Raji (cell line): ENCODE data around the gene SPATA17.

ENCODE experiments used
- POLR2A ChIP-seq: IDR thresholded peaks from 2 replicates; pipeline ENCODE4 v1.6.1; 2011; ENCODE audit warnings: low read depth, low read length, control low read depth; ENCODE audit not compliant: insufficient read depth

Gene SPATA17

DNA sequence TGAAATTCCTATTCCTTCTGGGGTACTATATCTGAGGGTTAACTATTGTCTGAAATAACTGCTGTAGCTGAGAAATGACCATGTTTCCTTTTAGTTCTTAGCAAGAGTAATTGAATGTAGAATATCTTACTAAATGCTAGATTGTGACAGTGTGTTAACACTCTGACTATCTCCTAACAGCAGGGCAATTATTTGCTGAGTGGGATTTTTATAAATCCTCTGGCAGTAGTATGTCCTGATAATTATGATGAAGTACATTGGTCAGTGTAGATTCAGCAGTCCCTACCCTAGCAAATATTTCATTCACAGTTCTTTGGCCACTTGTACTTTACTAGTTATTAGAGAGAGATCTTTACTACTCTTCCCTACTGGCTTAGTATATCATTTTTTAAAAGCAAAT is 138.6 kb downstream of the SPATA17 start:
- no peak for TF ChIP-seq POLR2A

DNA sequence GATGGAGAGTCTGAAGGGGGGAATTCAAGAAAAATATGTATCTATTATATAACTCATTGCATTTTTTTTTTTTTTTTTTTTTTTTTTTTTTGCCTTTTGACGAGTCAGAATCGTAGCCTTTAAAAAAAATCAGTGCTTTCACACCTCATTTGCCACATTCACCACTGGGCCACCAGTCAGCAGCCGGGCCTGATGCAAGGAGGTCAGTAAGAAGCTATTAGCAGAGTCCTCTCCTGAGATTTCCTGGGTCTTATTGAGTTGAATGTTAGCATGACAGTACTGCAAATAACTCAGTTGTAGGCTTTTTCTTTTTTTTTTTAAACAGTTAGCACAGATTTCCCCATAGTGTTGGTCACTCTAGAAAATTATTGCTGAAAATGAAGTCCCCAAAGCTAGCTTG is 139.8 kb downstream of the SPATA17 start:
- TF ChIP-seq POLR2A = no peak

DNA sequence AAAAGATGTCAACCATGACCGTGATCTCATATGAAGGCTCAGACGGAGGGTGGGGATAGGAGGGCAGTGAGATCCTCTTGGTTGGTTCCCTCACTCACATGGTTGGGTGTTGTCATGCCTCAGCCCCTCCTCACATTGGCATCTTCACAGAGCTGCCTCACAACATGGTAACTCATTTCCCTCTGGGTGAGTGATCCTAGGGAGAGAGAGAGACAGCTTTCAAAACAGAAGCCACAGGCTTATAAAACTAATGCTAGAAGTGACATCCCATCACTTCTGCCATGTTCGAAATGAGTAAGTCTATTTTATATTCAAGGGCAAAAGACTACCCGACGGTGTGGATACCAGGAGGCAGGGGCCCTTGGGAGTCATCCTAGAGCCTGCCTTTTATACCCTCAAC is 145.5 kb downstream of the SPATA17 start:
- TF ChIP-seq POLR2A = no peak

DNA sequence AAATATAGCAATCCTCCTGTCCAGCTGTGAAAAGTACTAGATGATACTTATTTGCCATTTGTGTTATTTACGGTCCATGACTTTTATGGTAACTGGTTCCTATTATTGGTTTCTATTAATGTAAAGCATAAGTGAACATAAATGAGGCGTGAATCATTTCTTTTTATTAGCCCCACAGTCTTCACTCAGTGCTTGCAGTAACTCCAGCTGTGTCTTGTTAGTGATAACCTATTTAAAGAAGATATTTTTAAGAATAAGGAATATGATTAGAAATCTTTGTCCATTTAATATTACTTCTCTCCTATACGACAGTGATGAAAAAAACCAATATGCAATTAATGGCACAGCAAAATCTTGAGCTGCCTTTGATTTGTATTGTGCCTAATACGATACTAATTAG is 149.9 kb downstream of the SPATA17 start:
- no peak for TF ChIP-seq POLR2A

DNA sequence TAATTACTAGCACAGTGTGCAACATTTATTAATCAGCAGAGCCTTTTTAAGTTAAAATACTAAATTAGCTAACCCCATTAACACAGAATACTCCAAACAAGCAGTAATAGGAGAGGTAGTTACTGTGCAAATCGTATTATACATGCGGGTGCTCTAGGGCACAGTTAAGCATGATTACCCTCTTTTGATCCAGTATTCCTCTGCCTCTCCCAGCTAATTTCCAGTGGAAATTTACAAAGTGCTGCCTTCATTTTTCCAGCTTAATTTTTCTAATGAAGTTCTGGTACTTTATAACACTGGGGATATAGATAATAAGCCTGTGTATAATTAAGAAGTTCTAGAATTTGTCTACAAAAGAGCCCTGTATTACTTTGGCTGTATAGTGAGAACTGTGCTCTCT is 159.9 kb downstream of the SPATA17 start:
- TF ChIP-seq POLR2A = no peak

DNA sequence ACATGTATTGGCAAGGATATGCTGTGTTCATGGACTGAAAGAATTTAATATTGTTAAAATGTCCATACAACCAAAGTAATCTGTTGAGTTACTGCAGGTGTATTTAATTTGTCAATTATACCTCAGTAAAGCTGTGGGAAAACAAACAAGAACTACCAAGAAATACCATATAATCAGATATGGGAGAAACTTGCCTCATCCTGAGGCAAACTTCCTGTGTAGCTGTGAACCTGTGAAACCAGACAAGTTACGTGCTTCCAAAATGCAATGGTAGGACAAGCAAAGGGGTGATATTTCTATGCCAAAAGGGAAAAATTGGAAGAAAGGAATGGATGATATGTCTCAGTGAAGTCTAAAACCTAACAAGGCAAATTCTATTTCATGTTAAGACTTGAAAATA is 174.6 kb downstream of the SPATA17 start:
- no peak for TF ChIP-seq POLR2A

DNA sequence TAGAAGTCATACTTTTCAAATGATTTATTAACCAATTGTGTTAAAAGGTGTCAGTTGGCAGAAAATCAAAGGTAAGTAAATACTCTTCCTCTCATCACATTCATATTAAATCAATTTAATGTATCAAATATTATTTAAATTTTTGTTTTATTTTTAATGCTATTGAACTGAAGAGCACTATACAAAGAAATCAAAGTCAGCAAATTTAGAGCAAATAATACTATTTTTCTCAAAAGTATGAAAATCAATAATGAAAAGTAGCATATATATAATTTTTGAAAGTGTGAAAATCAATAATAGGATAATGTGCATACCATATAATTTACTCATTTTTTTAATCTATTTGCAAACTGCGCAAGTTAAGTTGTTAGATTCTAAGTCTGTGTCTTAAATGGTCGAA is 181.0 kb downstream of the SPATA17 start:
- no peak for TF ChIP-seq POLR2A

DNA sequence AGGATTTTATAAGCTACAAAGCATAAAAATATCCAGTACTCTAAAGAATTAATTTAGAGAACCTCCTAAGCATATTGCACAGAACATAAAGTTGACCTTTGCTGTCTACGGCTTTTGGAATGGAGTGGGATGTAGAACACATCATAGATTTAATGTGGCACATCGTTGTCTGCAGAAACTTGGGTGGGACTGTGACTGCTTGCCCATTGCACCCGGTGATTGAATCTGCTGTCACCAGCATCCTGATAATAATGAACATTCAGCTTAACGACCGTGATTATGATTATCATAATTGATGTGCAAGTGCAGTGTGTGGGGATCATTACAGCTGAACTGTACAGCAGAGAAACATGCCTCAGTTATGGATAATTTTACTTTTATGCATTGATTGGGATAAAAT is 181.9 kb downstream of the SPATA17 start:
- no peak for TF ChIP-seq POLR2A

DNA sequence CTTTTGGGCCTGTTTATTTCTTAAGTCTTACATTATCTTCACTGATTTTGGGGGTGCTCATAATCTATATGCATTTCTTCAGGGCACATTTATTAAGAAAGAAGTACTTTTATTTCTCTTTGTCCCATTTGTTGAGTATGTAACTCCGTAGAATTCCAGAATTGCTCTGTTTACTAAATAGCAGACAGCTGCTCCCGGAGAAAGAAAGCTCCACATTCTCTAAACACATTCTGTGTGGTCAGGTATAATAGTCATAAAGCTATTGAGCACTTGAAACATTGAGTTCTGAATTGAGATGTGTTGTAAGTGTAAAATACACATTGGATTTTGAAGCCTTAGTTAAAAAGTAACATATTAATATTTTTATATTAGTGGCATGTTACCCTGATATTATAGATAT is 206.5 kb downstream of the SPATA17 start:
- no peak for TF ChIP-seq POLR2A

DNA sequence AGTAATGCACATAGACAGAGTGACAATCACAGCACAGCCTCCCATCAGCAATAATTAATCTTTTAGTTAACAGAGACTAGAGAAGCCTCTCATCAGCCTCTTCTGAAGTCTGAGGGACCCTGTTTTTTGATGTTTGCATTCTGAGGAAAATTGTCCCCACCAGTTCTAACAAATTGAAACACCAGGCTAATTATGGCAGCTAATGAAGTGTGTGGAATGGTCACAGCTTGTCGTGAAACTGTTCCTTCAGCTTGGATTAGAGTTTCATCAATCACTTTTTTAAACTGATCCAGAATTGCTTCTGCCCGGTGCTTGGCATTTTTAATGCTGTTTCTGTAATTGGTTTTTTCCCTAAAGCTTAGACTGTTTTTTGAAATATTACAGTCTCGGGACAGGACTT is 208.0 kb downstream of the SPATA17 start:
- TF ChIP-seq POLR2A = no peak

DNA sequence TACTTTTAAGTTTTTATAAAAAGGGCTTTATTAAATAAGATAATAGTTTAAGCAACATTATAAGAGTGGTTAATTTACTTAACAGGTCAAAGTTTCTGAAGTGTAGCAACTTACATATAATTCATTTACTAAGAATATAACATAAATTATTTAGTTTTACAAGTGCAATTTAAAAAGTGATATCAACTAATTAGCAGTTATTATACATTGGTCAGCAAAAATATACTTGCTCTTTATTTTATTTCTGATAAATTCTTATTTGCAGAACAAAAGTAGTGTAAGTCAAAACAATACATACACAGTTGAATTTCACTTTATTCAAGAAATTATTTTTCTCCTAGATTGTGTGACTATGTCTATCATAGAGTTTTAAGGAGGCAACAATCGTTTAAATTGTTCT is 215.6 kb downstream of the SPATA17 start:
- no peak for TF ChIP-seq POLR2A

DNA sequence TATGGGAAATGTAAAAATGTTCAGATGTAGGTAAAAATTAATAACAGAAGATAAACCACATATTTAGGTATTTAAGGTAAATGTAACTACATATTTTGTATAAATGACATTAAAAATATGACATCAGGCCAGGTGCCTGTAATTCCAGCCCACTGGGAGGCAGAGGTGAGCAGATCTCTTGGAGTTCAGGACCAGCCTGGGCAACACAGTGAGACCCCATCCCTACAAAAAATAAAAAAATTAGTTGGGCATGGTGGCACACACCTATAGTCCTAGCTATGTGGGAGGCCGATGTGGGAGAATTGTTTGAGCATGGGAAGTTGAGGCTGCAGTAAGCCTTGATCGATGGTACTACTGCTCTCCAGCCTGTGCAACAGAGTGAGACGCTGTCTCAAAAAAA is 216.5 kb downstream of the SPATA17 start:
- TF ChIP-seq POLR2A = no peak

DNA sequence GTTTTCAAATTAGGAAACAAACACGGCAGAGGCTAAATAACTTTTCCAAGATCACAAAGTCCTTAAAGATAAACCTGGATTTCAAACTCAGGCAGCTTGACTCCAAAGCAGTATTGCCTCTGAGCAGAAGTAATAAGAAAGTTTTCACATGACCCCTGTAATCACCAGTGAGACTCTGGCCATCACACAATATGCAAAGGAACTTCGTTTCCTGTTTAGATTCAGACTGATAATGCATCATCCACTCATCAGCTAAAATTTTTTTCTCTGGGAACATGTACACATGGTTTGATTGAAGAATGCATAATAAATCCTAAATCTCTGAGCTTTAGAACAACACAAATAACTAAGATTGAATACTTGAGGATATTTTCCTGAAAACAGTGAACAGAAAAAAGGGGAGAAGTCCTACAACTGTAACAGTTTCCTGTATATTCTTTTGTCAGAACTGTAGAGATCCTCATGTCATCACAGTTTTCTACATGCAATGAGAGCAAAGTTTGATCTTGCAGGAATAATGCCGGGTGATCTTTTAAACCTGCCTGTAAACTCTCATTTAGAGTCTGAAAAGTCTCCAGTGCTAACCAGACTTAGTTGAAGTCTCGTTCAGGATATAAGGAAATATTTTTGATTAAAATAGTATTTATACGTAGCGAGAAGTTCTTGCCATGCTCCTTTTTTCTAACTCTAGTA is 225.3 kb downstream of the SPATA17 start:
- no peak for TF ChIP-seq POLR2A

DNA sequence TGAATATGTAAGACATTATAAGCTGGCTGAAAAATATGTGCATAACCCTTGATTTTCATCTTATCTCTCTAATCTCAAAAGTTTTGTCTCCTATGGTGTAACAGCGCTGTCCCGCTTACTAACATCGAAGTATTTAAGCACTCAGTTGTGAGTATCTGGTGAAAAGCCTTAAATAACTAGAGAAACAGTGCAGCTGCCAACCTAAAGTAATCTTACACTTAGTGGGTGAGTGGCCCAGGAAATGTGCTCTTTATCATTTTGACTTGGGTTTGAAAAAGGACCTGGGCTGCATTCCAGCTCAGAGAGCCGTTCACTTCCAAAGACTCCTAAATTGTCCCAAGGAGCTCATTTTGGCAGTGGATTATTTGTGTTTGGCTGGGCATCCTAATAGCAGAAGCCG is 225.9 kb downstream of the SPATA17 start:
- TF ChIP-seq POLR2A = no peak

DNA sequence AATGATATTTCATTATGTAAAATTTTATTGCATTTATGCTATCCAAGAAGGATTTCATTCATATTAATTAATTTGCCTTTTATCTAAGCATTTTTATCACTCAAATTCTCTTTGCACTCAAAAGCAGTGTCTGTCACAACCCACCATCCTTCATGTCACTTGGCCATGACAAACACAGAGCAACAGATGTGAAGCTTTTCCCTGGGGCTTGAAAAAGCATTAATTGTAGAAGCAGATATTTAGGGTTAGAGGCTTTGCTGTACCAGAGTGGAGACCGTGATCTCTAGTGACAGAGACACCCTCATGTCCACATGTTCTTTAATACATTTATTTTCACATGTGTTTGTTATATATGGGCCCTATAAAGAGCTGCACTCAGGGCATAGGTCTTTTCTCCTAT is 230.5 kb downstream of the SPATA17 start:
- no peak for TF ChIP-seq POLR2A

DNA sequence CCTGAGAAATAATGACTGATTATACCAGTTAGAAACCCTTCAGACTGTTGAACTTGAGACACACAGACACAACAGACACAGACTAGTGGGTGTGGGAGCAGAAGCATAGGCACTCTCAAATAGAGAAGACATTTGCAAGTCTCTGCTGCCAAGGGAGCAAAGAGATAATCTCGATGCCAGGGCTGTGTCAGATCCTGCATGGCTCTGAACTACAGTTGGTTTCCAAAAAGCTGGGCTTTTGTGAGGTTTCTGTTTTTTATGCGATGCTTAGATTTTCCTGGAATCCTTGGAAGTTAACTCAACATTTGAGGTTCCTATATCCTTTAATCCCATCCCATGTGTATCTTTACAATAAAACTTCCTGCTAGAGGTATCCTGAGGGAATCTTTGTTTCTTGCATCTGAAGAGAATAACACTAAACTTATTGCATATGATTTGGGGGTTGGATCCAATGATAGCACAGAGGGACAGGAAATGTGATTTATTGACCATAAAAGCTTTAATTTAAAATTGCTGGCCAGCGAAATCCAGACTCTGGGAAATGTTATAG is 236.4 kb downstream of the SPATA17 start:
- TF ChIP-seq POLR2A = no peak

DNA sequence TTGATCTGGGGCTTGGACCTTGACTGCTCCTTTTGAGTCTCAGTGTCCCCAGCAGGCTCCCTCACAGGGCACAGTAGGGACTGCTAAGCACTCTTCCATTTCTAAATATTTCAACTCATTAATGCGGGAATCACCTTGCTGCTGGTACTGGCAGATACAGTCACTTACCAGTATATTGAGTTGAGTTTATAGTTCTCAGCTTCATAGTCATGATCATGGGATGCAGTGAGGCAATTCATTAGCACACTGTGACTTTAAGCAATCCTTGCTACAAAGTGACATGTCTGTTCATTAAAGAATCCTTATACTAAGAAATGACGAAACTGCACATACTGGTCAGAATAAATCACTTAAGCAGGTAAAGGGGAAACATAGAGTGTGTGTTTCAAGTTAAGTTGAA is 240.8 kb downstream of the SPATA17 start:
- TF ChIP-seq POLR2A = no peak
